Putamen (tissue), 1 donor: ENCODE results near the gene EDN2.

ENCODE experiments used
- DNase-seq: peaks from one replicate; pipeline ENCODE4 v3.0.0-alpha.2; 2016; ENCODE audit warnings: low spot score

EDN2 gene

GRCh38 chr1:41498804-41499203 is 14.3 kb upstream of the EDN2 start:
- no peak for DNase-seq

DNA sequence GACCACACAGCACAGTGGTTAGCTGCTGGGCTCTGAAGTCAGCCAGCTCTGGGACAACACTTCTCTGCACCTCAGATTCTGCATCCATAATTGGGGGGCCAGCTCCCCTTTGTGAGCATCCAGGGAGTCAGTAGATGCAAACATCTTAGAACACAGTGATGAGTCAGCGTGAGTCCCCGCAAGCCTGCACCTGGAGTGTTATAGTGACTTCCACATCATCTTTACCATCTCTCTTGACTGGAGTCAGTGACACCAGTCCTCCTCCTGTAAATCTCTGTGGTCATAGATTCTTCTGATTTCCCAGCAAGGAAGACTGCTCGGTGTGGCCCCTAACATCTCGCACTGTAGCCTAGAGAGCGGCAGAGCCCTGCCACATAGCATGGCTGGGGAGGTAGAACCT is 13.9 kb upstream of the EDN2 start:
- DNase-seq, result no peak

DNA sequence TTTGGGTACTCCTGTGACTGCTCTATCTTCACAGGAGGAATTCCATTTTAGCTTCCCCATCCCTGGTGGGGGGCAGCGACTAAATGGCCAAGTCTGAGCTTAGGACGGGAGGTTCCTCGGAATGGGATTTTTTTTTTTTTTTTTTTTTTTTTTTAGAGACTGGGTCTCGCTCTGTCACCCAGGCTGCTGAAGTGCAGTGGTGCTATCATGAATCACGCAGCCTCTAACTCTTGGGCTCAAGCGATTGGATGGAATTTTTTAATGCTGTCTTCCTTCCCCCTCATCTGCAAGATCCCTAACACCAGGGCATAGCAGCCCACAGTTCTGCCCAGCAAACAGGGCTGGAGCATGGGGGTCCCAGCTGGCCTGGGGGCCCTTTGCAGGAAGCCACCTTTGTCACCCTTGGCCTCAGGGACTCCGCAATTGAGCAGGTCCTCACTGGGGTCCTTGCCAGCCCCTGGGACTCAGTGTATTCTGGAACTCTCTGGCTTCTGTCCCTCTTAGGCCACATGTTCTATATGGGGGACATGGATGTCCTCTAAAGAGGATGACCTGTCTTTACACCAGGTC is 13.1 kb upstream of the EDN2 start:
- DNase-seq, result no peak

DNA sequence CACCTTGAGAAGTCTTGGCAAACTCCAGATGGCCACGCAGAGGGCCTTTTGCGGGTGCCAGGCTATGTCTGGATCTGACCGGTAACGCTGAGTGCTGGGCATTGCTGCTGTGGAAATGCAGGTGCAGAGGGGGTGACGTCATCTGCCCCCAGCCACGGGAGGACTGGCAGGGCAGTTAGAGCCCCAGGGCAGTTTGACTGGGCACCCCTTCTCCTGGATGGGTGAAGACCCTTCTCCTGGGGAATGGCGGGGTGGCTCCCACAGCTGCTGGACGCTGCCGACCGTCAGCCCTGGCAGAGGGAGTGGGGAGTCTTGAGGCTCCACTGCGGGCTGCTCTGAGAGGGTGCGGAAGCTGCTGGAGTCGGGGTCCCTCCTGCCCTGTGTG is 12.6 kb upstream of the EDN2 start:
- no peak for DNase-seq

GRCh38 chr1:41496080-41497055 is 11.9 kb upstream of the EDN2 start:
- DNase-seq, result no peak

- DNase-seq, result no peak
Observed at GRCh38 chr1:41495210-41495948, 10.9 kb upstream of the EDN2 start.

GRCh38 chr1:41494351-41495209 is 10.1 kb upstream of the EDN2 start:
- DNase-seq, result no peak

DNA sequence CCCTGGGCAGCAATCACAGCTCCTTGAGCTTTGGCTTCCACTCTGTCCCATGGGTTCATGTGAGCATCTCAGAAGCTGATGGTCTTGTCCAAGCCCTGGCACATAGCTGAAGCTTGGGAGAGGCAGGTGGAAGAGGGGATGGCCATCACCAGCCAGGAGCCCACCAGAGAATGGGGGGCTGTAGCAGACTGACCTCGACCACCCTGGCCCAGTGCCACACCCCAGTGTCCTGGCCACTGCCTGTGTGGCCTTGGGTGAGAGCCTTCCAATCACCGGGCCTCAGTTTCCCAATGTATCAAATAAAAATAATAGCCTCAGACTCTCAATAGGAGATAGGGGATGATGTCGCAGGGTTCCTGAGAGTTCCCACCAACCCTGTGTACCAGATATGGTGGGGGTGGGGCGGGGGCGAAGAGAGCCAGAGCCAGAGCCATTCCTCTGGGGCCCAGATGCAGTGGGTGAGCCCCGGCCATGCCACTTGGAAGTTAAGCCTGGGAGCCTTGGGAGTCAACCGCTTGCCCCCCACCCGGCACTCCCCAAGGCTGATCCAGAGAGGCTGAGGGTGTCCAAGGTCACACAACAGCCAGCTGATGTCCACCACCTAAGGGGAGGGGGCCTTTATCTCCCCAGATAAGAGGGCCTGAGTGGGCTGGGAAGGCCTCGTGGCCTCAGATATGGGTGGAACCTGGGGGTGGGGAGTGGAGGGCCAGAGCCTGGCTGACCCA is 9.3 kb upstream of the EDN2 start:
- DNase-seq, result no peak

GRCh38 chr1:41493117-41493536 is 8.6 kb upstream of the EDN2 start:
- no peak for DNase-seq

- DNase-seq, result no peak
Observed at GRCh38 chr1:41492341-41492848, 7.9 kb upstream of the EDN2 start.

- no peak for DNase-seq
Observed at GRCh38 chr1:41490911-41491310, 6.4 kb upstream of the EDN2 start.

DNA sequence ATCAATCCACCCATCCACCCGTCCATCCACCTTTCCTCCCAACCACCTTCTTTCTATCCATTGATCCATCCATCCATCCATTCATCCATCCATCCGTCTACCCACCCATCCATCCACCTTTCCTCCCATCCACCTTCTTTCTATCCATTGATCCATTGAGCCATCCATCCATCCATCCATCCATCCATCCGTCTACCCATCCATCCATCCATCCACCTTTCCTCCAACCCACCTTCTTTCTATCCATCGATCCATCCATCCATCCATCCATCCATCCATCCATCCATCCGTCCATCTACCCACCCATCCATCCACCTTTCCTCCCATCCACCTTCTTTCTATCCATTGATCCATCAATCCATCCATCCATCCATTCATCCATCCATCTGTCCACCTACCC is 5.1 kb upstream of the EDN2 start:
- no peak for DNase-seq

DNA sequence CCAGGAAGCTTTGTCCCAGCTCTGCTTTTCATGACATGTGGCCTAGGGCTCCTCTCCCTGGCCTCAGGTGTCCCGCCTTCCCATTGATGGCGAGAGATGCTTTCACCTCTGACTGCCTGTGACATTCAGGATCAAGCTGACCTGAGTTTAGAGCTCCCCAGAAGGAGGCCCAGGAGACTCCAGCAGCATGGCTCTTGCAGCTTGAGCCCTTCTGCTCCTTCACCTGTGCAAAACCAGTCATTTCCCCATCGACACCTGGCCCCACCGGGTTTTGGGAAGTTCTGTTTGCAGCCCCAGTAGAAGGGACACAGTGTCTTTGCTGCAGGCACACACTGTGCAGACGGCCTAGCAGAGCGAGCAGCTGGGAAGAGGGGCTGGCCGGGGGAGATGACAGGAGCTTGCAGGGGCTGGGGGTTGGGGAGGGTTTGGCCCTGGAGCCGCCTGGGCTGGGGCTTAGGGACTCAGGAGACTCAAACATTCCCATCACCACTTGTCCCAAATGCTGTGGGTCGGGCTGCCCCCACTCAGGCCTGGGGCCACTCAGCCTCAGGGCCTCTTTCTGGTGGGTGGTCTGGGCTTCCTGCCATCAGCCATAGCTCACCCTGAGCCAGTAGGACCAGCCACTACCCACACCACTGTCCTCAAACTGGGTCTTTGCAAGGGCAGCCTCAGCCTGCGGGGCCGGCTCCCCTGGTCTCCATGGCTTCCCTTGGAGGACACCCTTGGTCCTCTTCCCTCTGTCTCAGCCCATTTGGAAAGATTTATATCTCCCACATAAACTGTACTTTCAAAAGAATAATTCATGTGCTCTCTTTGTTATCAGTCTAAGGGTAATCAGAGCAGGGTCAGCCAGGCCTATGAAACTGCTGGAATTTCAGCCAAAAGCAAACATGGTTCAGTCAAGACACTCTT is 3.8 kb upstream of the EDN2 start:
- no peak for DNase-seq

GRCh38 chr1:41487126-41488039 is 2.9 kb upstream of the EDN2 start:
- DNase-seq, result no peak

- no peak for DNase-seq
Observed at GRCh38 chr1:41486371-41487125, 2.1 kb upstream of the EDN2 start.

GRCh38 chr1:41486053-41486370 is 1.5 kb upstream of the EDN2 start:
- no peak for DNase-seq

- DNase-seq, result no peak
Observed at GRCh38 chr1:41485605-41486004, 1.1 kb upstream of the EDN2 start.

- no peak for DNase-seq
Observed at GRCh38 chr1:41483960-41484401, 502 bp downstream of the EDN2 start.
